Tibial artery (tissue), 4 donors: ENCODE data around the gene ALOX12B.

Source experiments
- DNase-seq, 2 donors: peaks; one replicate each; pipeline ENCODE4 v3.0.0-alpha.2; 2019
- H3K27ac ChIP-seq, 2 donors: fragments of 200-600 bp; sonication (generic) in 1 of 2; 1 replicate in 1 of 2; 2 replicates in 1 of 2; pipeline ENCODE4 v1.5.1; 2018 to 2019; ENCODE audit warnings: mild to moderate bottlenecking in 1 of 2
- H3K27me3 ChIP-seq, 2 donors: fragments of 200-600 bp; sonication (generic) in 1 of 2; one replicate each; pipeline versions ENCODE4 v1.5.1 to v1.6.0; 2016 to 2019
- H3K36me3 ChIP-seq, 3 donors: fragments of 200-600 bp; sonication (generic) in 2 of 3; one replicate each; pipeline ENCODE4 v1.5.1; 2016 to 2019; ENCODE audit warnings: mild to moderate bottlenecking in 2 of 3
- H3K4me1 ChIP-seq, 4 donors: fragments of 200-600 bp; sonication (generic) in 2 of 4; 1 replicate in 3 of 4; 2 replicates in 1 of 4; pipeline ENCODE4 v1.5.1; 2016 to 2019
- H3K4me3 ChIP-seq, 2 donors: fragments of 200-600 bp; sonication (generic) in 1 of 2; 1 replicate in 1 of 2; 2 replicates in 1 of 2; pipeline ENCODE4 v1.5.1; 2018 to 2019; ENCODE audit warnings: mild to moderate bottlenecking in 2 of 2
- H3K9me3 ChIP-seq, 3 donors: fragments of 200-600 bp; sonication (generic) in 1 of 3; one replicate each; pipeline ENCODE4 v1.5.1; 2016 to 2019
- CTCF ChIP-seq, 2 experiments: fragments of 200-600 bp in 1 of 2; fragments of 450-650 bp in 1 of 2; IDR thresholded peaks; one replicate each; pipeline ENCODE4 v1.5.1; 2017 to 2019; ENCODE audit warnings: antibody characterized with exemption in 2 of 2, mild to moderate bottlenecking in 1 of 2, moderate library complexity in 1 of 2
- intact Hi-C: fragments of 100-400 bp; cut with DNase I; formaldehyde crosslinking; loops from one replicate; pipeline ENCODE4 v1.15.0; 2023; ENCODE audit warnings: low total_unique reads

Gene ALOX12B

GRCh38 chr17:8105957-8106398 lies 18.5 kb upstream of the ALOX12B start:
- TF ChIP-seq CTCF (IDR thresholded peaks at IDR 0.05), result no peak
- intact Hi-C loops, result no loop called here
- no peak overlapping the region for H3K4me3 ChIP-seq
- no peak overlapping the region for H3K27ac ChIP-seq
- peaks cover 0 to 36% of the 10 kb centered on the region in 2 donors for H3K27me3 ChIP-seq
- H3K4me1 ChIP-seq, result peaks cover 0 to 12% (median 9%) of the 10 kb centered on the region in 4 donors
- no peaks in the 10 kb centered on the region for H3K9me3 ChIP-seq
- no peak for DNase-seq
- H3K36me3 ChIP-seq, result no peaks in the 10 kb centered on the region

GRCh38 chr17:8104911-8105310 lies 17.4 kb upstream of the ALOX12B start:
- no peak overlapping the region for H3K27ac ChIP-seq
- peaks cover 0 to 7% (median 4%) of the 10 kb centered on the region in 4 donors for H3K4me1 ChIP-seq
- H3K36me3 ChIP-seq, result no peaks in the 10 kb centered on the region
- intact Hi-C loops, result no loop called here
- no peak for DNase-seq
- no peak overlapping the region for H3K4me3 ChIP-seq
- peaks cover 0 to 25% of the 10 kb centered on the region in 2 donors for H3K27me3 ChIP-seq
- no peak for TF ChIP-seq CTCF (IDR thresholded peaks at IDR 0.05)
- H3K9me3 ChIP-seq, result no peaks in the 10 kb centered on the region

- H3K27ac ChIP-seq, result no peak overlapping the region
- H3K9me3 ChIP-seq, result no peaks in the 10 kb centered on the region
- DNase-seq, result no peak
- intact Hi-C loops, result no loop called here
- no peak overlapping the region for H3K4me3 ChIP-seq
- H3K36me3 ChIP-seq, result no peaks in the 10 kb centered on the region
- no peaks in the 10 kb centered on the region for H3K4me1 ChIP-seq
- peaks cover 0 to 12% of the 10 kb centered on the region in 2 donors for H3K27me3 ChIP-seq
- TF ChIP-seq CTCF (IDR thresholded peaks at IDR 0.05), result no peak
These were observed 16.0 kb upstream of the ALOX12B start for GRCh38 chr17:8103549-8103948.

- H3K27me3 ChIP-seq, result peaks cover 0 to 3% of the 10 kb centered on the region in 2 donors
These were observed 14.2 kb upstream of the ALOX12B start for GRCh38 chr17:8101721-8102120.

GRCh38 chr17:8100763-8101162 lies 13.2 kb upstream of the ALOX12B start:
- H3K36me3 ChIP-seq, result no peaks in the 10 kb centered on the region
- no peak for DNase-seq
- H3K4me3 ChIP-seq, result no peak overlapping the region
- H3K27me3 ChIP-seq, result peaks cover 0 to 10% of the 10 kb centered on the region in 2 donors
- H3K4me1 ChIP-seq, result no peaks in the 10 kb centered on the region
- no peak for TF ChIP-seq CTCF (IDR thresholded peaks at IDR 0.05)
- no peak overlapping the region for H3K27ac ChIP-seq
- no peaks in the 10 kb centered on the region for H3K9me3 ChIP-seq
- intact Hi-C loops, result no loop called here

More at GRCh38 chr17:8101721-8102120, 14.2 kb upstream of the ALOX12B start:
- Histone ChIP-seq H3K27ac (no peak overlapping the region), H3K4me1 (no peaks in the 10 kb centered on the region), H3K4me3 (no peak overlapping the region), H3K36me3 (no peaks in the 10 kb centered on the region), H3K9me3 (no peaks in the 10 kb centered on the region)
- DNase-seq, result no peak
- no peak for TF ChIP-seq CTCF (IDR thresholded peaks at IDR 0.05)
- intact Hi-C loops, result no loop called here

- no peaks in the 10 kb centered on the region for H3K36me3 ChIP-seq
- no peaks in the 10 kb centered on the region for H3K4me1 ChIP-seq
- no peak overlapping the region for H3K4me3 ChIP-seq
- no peak overlapping the region for H3K27ac ChIP-seq
- intact Hi-C loops, result no loop called here
- no peak for TF ChIP-seq CTCF (IDR thresholded peaks at IDR 0.05)
- DNase-seq, result no peak
- no peaks in the 10 kb centered on the region for H3K9me3 ChIP-seq
- H3K27me3 ChIP-seq, result peaks cover 0 to 14% of the 10 kb centered on the region in 2 donors
These were observed 12.6 kb upstream of the ALOX12B start for GRCh38 chr17:8100111-8100510.
